RCC 7860 (cell line): ENCODE results near the gene ABHD17A.
"Not testable (repeated sequence)": the region's sequence is repeated elsewhere in the genome, so short reads cannot be mapped to it uniquely, and the experiment has no call there.

Experiments used
- DNase-seq: peaks from one replicate; pipeline ENCODE4 v3.0.0-alpha.2; 2015; ENCODE audit warnings: low spot score
- FAIRE-seq: peaks from 2 replicates; lab custom pipeline; 2012; peaks lifted over from hg19 to GRCh38; lab: Jason Lieb, UNC

ABHD17A gene

DNA sequence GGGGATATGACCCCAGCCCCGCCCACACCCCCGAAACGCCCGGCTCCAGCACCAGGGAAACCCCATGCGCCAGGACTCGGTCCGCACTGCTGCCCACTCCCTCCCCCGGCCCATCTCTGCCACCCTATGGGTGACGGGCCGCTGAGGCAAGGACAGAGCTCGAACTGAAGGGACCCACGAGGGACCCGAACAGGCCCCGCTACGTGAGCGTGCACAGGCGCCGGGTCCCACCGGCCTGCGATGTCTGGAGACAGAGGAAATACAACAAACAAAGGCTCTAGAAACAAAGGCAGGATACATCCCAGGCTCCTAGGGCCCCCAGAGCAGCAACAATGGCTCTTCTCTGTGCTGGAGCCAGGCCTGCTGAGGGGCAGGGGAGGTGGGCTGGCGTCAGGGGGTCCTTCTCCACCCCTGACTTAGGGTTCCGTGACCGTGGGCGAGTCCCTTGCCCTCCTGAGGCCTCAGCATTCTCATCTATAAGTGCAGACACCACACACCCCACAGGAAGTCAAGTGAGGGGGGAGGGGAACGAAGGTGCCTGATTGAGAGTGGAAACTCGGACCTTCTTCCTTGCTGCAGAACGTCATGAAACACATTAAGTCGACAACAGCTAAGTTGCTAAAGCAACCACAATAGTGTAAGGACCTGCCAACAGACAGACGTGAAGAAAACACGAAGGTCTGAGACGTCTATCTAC is 3.1 kb downstream of the ABHD17A start:
- DNase-seq (no peak), FAIRE-seq (no peak)

DNA sequence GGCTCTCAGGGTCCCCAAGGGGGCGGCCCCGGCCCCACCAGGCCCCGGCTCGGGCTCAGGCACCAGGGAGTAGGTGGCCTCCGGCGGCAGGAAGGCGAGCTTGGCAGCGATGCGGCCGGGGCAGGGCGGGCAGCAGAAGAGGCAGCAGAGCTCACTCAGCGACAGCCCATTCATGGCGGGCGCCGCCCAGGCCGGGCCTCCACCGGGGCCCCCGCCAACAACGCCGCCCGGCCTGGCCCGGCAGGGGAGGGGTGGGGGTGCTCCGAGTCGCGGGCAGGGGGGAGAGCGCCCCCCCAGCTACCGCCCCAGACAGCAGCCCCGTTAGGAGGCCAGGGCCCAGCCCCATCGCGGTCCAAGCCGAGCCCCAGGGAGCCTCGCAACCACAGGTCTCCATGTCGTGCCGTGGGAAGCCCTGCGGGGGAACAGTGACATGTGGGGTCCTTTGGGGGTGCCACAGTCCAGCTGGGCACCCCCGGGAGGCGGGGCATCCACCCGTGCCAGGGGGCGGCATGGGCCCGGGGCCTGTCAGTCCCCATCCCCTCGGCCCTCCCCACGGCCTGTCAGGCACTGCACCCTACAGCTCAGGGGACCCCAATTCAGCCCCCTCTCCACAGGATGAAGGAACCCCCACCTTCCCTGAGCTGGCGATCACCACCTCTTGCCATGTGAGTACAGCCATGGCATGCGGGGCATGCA is 3.8 kb downstream of the ABHD17A start:
- not testable (repeated sequence) for FAIRE-seq, DNase-seq

DNA sequence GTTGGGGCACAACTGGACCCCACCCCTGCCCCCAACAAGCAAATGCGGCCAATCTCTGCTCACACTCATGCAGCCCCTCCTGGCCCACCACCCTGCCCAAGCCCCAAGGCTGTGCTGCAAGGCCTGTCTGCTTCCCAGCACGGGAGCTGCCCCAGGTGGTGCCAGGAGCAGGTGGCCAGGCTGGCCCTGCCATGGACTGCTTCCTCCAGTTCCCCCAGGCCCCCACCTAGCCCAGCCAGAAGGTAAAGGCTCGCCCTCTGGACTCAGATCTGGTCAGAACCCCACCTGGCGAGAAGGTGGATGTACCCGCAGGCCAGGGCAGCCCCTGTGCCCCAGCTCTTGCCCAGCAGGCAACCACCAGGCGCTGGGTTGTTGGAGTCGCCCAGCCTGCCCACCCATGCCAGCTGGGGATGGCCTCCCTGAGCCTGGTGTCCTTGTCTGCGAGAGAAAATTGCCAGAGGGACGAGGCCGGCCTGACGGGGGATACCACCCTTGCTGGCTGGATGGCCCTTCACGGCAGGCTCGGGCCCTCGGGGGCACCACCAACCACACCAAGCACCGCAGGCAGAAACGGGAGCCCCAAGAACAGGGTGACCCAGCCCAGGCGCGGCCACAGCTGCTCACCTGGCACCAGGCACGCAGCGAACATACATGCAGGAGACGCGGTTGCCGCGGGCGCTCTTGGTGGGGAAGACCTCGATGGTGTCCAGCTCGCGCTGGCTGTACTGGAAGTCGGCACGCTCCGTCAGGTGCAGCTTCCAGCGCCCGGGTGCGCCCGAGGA is 4.5 kb downstream of the ABHD17A start:
- DNase-seq (no peak), FAIRE-seq (no peak)

DNA sequence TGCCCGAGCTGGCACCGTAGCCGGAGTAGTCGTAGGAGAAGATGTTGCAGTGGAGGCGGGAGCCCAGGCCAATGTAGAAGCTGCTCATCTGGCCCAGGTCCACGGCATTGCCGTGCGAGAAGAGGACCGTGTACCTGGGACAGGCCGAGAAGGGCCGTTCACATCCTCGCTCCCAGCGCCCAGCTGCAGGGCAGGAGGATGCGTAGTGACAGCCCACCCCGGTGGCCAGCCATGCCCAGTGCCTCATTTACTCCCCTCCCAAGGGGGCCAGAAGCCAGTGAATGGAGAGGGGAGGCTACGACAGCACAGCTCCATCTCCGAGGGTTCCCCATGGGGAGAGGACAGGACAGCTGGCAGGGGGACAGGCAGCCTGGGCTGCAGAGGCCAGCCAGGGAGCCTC is 5.3 kb downstream of the ABHD17A start:
- DNase-seq, FAIRE-seq: not testable (repeated sequence)

DNA sequence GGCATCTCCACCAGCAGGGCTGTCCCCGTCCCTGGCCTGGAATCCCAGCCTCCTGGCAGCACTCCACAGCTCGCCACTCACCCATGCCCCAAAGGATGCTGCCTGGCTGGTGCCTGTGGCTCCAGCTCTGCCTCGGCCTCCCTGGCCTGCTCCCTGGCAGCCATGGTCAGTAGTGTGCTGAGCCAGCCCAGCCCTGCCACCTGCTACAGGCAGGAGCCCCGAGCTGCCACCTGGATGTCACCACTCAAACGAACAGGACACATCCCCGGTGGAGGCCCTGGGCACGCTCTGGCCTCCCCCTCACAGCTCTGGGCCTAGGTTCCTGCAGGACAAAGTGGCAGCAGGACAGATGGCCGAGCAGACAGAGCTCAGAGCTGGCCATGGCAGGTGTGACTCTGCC is 6.7 kb downstream of the ABHD17A start:
- DNase-seq, FAIRE-seq: not testable (repeated sequence)

DNA sequence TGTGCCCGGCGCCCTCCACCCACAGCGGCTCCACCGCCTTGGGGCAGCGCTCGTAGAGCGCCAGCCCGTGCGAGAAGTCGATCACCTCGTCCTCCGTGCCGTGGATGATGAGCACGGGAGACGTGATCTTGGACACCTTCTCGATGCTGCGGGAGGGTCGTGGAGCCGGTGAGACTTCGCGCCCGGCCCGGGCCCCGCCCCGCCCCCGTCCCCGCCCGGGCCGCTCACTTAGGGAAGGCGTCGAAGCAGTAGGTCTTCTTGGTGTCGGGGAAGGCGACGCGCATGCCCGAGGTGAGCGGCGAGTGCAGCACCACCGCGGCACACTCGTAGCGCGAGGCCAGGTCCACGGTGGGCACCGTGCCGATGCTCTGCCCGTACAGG is 8.0 kb downstream of the ABHD17A start:
- DNase-seq: not testable (repeated sequence)

DNA sequence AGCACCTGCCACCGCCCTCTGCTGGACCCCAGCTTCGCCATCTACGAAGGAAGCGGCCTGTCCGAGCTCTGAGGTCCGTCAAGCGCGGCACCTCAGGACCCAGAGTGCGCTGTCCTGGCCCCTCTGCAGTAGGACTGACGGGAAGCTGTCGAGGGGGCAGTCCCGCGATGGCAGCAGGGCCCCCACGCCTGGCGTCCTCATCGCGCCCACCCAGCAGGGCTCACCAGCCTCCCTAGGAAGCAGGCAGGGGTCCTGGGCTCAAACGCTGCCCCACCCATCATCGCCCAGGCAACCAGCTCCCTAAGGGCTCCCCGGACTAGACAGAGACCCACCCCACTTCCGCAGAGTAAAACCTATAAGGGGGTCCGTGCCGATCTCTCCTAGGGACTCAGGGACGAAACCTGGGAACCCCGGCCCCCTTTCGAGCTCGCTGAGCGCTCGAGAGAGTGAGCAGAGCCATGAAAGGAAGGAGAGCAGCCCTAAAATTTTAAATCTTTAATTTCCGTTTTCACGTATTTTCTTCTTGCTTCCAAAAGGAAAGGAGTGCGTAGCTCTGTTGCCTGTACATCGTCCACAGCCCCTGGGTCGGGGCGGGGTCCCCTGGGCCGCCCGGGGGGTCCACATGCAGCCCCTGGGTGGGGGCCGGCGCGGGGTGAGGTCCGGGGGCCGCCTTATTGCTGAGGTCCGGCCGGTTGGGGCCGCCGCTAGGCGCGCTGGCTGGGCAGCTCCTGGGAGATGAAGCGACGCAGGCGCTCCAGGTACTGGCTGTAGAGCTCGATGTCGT is 8.6 kb downstream of the ABHD17A start:
- not testable (repeated sequence) for DNase-seq, FAIRE-seq

More for the DNA sequence above, 8.0 kb downstream of the ABHD17A start:
- FAIRE-seq: not testable (repeated sequence)

DNA sequence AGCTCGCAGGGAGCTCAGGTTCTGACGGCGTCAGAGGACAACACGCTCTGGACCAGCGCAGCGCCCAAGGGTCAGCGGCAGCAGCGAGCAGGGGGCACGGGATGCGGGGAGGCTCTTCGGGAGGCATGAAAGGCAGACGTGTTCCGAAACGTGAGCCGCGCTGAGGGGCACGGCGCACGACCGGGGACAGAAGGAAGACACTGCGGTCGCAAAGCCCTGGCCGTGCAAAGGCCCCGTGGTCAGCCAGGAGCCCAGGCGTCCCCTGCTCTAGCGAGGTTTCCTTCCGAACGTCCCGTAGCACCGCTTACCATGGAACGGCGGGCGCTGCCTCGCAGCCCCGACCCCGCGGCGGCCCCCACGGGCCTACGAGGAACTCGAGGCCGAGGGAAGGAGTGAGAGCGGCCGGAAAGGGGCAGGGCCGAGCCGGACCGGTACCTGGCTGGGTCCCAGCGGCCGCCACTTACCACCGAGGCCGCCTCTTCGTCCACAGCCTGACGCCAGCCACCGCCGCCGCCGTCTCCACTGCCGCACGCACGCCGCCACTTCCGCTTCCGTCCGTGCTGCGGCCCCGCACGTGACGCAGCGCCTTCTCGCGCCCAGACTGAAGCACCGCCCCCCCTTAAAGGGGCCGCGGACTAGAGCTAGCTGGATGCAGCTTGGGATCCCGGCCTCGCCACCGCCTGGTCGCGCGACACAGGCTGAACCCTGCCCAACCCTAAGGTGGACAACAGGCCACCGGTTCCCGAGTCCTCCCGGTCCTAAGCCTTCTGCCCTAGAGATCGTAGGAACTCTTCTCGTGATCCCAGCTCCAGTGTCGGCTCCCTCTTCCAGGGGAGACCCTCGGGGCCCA is 9.4 kb downstream of the ABHD17A start:
- FAIRE-seq (no peak), DNase-seq (peak; percentile 81)

DNA sequence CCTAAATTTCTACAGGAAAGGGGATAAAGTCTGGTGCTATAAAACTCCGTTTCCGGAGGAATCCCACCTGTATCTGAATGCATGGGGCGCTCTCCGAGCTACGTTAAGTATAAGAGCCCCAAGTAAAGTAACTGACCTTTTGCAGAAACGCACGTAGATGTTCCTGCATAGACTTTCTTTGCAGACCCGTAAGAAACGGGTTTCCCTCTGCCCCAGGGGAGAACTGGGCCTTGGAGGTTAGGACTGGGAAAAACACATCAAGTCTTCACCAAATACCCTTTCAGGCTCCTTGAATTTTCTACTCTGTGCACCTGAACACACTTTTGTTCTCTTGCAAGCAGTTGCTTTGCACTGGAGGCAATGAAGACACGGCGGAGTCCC is 10.0 kb downstream of the ABHD17A start:
- FAIRE-seq, DNase-seq: not testable (repeated sequence)

DNA sequence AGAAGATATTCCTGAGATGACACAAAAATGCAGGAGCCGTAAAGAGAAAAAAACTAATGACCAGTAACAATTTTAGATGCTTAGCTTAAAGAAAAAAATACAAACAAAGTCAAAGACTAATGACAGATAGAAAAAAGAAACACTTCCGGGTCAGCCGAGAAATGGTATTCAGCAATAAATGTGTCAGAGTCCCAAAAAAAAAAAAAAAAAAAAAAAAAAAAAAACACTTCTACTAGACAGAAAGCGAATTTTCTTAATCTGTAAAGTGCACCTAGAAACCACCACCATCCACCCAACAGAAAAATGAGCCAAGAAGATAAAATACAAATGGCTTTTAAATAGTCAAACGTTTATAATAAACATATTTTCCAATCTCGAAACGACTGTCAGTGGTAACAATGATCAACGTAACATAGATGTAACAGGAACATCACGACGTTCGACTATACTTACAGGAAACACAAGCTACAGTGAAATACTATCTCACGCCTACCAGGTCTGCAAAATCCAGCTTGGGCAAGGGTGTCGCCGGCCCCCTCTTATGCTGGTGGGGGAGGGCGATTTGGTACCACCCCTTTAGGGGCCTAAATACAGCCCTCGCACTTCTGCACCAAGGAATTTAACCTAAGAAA is 10.6 kb downstream of the ABHD17A start:
- DNase-seq: no peak
- FAIRE-seq: no peak

DNA sequence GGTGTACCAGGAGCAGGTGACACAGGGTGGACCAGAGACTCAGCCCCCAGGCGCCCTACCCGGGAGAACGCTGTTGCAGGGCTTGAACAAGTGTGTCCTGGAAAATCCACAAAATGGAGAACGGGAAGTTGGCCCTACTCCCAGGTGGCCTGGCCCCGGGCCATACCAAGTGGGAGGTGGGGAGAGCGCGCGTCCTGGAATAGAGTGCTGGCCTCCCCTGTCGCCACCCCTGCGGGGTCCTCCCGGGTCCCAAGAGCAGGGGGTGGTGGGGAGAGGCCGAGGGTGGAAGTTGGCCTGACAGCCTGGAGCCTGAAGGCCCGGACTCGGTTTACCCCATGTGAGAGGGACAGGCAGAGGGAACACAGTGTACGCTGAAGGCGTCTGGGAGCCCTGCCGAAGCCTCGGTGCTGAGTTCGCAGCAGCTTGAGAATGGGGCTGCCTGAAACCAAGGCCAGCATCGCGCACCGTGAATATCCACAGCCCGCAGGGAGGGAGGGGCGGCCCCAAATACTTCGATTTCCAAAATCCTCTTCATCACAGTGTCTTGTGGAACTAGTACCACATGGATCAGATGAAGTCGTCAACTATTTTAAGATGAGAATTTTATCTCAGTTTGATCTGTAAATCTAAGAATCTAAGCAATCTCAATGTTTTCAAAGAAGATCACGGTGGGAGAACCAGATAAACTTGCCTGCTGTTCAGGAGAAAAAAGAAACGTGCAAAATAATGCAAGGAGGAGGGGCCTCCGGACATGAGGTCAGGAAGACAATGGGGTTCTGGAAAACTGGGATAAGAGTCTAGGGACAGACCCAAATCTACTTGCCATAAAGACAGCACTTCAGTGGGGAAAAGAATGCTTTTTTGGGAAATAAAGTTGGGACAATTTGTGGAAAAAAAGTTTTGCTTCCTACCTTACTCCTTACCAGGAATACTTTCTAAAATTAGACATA is 11.5 kb downstream of the ABHD17A start:
- no peak for DNase-seq
- FAIRE-seq: no peak

DNA sequence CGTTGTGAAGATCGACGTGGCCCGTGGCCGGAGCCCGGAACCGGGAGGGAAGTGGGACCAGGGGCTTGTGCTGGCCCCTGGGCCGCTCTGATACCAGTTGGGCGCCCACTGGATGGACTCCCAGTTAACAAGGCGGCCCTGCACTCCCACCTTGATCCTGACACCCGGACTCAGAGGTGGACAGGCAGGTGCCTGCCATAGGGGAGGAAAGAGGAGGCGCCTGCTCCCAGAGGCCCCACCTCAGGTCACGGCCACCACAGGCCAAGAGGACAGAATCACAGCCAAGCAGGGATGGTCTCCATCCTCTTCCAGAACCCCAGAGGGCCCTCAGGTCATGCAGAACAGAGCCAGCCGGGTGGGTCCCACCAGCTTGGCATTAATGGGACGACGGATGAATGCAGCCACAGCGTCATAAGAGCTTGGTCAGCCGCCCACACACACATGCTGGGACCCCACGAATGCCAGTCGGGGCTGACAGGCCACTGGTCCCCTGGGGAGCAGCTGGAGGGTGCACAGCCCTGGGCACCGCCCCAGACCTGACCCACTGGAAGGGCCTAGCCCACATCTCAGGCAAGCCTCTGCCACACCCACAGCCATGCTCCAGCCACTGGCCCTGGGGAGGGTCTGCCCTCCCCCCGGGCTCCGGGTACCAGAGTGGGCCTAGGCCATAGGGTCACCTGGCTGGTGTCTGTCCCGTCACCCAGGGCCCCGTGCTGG is 12.3 kb downstream of the ABHD17A start:
- DNase-seq (no peak), FAIRE-seq (no peak)

DNA sequence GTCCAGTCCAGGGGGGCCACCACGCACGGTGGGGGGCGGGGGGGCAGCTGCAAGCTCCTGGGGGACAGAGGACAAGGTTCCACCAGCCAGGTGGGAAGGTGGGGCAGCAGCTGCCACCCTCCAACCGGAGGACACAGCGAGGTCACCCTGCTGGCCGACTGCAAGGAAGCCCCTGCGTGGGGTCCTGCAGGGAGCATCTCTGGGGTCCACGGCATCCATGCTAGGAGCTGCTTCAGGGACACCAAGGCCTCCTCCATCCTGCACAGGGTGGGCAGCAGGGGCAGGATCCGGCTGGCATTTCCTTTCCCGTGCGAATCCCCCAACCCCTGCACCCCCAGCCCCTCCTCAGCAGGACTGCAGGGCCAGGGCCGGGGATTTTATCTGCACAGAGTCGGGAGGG is 13.7 kb downstream of the ABHD17A start:
- FAIRE-seq: no peak
- no peak for DNase-seq

DNA sequence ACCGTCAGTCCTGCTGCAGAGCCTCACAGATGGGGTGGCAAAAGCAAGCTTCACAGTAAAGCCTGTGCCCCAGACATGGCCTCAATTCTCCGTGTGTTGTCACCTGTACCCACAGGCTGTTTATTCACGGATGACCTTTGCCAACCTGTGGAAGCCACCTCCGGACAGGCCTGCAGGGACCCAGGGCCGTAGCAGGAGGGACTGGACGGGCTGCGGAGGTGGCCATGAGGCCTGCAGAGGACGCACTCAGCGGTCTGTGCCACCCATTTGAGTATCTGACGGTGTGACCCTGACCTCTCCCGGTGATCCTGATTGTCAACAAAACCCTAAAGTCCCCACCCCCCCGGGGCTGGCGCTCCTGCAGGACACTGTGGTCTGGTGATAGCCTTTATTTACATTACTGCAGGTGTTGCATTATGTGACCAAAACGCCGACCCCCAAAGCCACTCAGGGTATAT is 14.1 kb downstream of the ABHD17A start:
- FAIRE-seq (no peak), DNase-seq (no peak)

DNA sequence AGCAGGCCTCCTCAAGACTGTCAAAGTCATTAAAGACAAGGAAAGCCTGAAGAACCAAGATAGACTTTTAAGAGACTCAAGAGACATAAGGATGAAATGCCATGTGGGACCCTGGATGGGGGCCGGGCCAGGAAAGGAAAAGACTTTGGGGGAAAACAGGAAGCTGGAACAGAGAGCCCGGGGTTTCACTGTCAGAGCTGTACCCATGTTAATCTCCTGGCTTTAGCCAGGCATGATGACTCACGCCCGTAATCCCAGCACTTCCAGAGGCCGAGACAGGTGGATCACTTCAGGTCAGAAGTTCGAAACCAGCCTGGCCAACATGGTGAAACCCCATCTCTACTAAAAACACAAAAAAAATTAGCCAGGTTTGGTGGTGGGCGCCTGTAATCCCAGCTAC is 16.3 kb downstream of the ABHD17A start:
- no peak for DNase-seq
- no peak for FAIRE-seq

DNA sequence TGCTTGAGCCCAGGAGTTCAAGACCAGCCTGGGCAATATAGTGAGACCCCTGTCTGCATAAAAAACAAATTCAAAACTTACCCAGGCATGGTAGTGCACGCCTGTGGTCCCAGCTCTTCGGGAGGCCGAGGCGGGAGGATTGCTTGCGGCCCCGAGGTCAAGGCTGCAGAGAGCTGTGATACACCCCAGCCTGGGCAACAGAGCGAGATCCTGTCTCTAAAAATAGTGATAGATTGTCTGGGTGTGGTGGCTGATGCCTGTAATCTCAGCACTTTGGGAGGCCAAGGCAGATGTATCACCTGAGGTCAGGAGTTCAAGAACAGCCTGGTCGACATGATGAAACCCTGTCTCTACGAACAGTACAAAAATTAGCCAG is 18.0 kb downstream of the ABHD17A start:
- DNase-seq (no peak), FAIRE-seq (no peak)

DNA sequence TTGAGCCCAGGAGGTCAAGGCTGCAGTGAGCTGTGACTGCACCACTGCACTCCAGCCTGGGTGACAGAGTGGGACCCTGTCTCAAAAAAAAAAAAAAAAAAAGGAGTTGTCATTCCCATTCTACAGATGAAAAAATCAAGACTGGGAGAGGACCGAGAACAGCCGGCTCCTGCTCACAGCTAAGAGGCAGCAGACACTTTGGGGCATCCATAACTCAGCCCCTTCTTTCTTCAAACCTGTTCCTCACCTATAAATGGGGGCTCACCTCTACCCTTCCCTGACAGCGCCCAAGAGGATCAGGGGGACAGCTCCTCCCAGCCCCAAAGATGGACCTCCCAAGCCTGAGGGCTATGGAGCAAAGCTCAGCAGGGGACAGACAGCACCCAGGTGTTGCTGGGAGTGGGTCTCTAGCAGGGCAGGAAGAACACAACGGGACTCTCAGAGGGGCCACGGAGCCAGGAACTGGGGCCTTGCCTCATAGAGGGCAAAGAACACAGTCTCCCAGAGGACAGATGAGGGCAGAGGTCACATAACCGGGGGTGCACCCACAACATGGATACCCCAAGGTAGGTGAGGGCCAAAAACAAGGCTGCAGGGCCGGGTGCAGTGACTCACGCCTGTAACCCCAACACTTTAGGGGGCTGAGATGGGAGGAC is 18.5 kb downstream of the ABHD17A start:
- DNase-seq: no peak
- no peak for FAIRE-seq
